Motor neuron (in vitro differentiated cells): ENCODE data around the gene BTBD1. TPM values are rescaled to one million over a fixed set of nuclear protein-coding genes. Genes with fewer than 3 reads are reported as not detected.

Source experiments
- ATAC-seq, 8 experiments: fragments of 200-7000 bp; cut with Tn5 transposase; replicated peaks in 6 of 8; 2 replicates each; pipeline ENCODE4 v1.8.0; 2021; ENCODE audit warnings: mild to moderate bottlenecking in 8 of 8, moderate library complexity in 8 of 8
- H3K27ac ChIP-seq, 2 donors: fragments of 250-450 bp; sonication (Bioruptor Pico); 2 replicates each; pipeline ENCODE4 v1.9.0; 2021; ENCODE audit warnings: antibody characterized with exemption in 2 of 2, mild to moderate bottlenecking in 2 of 2, moderate library complexity in 1 of 2
- H3K4me1 ChIP-seq, 2 donors: fragments of 250-450 bp; sonication (Bioruptor Pico); replicated peaks in 1 of 2; 2 replicates each; pipeline ENCODE4 v1.6.1; 2021; ENCODE audit warnings: antibody characterized with exemption in 2 of 2, mild to moderate bottlenecking in 2 of 2, moderate library complexity in 1 of 2
- H3K4me3 ChIP-seq, 5 donors: fragments of 250-450 bp; sonication (Bioruptor Pico); 2 replicates each; pipeline ENCODE4 v1.9.0; 2021; ENCODE audit warnings: antibody characterized with exemption in 5 of 5, mild to moderate bottlenecking in 5 of 5, moderate library complexity in 4 of 5
- WGBS, 10 experiments: fragments of 450-650 bp; shearing (Covaris generic); methylation state at CpG; one replicate each; pipeline ENCODE4 v1.0.0; 2022; 5-methylcytosine and 5-hydroxymethylcytosine counted together
- in situ Hi-C, 9 experiments: fragments of 400-800 bp; cut with MboI; loops; one replicate each; pipeline ENCODE4 v1.15.0; 2021; ENCODE audit warnings: low sequenced_read_pairs in 9 of 9, low pct_unique_long_range_greater_than_20kb in 2 of 9; ENCODE audit not compliant: unreplicated experiment in 9 of 9
- total RNA-seq, 8 experiments: library from RNA; unstranded; fragments of 300-600 nt; gene quantifications; 2 replicates each; pipeline versions ENCODE4 v1.2.3 to v1.2.4, GENCODE V29; 2022

Gene BTBD1
- total RNA-seq, 8 experiments from 2014 or later = 42.5 to 83.0 (median 52.7) TPM

- in situ Hi-C loops = no loop called here
- H3K4me3 ChIP-seq = no peak overlapping the region
- ATAC-seq = no peak
- H3K27ac ChIP-seq = no peak overlapping the region
- 50 to 100% (median 86%) methylated on average over 1 of the region's 1 CpG; no CpG with 5 or more reads in 4 of the 10 experiments for WGBS, 10 experiments
- no peaks in the 10 kb centered on the region for H3K4me1 ChIP-seq
Measured at GRCh38 chr15:82970696-82971095, 96.4 kb downstream of the BTBD1 start.

GRCh38 chr15:82970078-82970686, 96.9 kb downstream of the BTBD1 start:
- WGBS, 10 experiments = 13 to 82% (median 42%) methylated on average over 1 to 3 of the region's 3 CpGs
- Histone ChIP-seq H3K4me1 (no peaks in the 10 kb centered on the region), H3K27ac (no peak overlapping the region), H3K4me3 (no peak overlapping the region)
- in situ Hi-C loops = no loop called here
- ATAC-seq = peak in 1 of 8 experiments; percentile 23

GRCh38 chr15:82969353-82969752, 97.7 kb downstream of the BTBD1 start:
- 37 to 88% (median 62%) methylated on average over 2 to 7 of the region's 7 CpGs; no CpG with 5 or more reads in 2 of the 10 experiments for WGBS, 10 experiments
- no peak for ATAC-seq
- in situ Hi-C loops = no loop called here
- H3K4me1 ChIP-seq = no peaks in the 10 kb centered on the region
- no peak overlapping the region for H3K4me3 ChIP-seq
- no peak overlapping the region for H3K27ac ChIP-seq

DNA sequence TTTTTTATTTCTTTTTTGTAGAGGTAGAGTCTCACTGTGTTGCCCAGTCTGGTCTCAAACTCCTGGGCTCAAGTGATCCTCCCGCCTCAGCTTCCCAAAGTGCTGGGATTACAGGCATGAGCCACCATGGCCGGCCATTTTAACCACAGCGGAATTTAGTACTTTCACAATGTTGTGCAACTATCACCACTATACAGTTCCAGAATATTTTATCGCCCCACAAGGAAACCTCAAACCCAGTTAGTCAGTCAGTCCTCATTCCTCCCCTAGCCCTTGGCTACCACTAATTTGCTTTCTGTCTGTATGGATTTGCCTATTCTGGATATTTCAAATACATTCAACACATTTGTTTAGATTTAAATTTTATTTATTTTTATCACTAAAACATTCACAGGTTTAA, 99.0 kb downstream of the BTBD1 start:
- in situ Hi-C loops = no loop called here
- no peak for ATAC-seq
- H3K4me1 ChIP-seq = no peaks in the 10 kb centered on the region
- 33 to 100% (median 86%) methylated on average over 1 to 4 of the region's 4 CpGs; no CpG with 5 or more reads in 2 of the 10 experiments for WGBS, 10 experiments
- no peak overlapping the region for H3K4me3 ChIP-seq
- no peak overlapping the region for H3K27ac ChIP-seq

DNA sequence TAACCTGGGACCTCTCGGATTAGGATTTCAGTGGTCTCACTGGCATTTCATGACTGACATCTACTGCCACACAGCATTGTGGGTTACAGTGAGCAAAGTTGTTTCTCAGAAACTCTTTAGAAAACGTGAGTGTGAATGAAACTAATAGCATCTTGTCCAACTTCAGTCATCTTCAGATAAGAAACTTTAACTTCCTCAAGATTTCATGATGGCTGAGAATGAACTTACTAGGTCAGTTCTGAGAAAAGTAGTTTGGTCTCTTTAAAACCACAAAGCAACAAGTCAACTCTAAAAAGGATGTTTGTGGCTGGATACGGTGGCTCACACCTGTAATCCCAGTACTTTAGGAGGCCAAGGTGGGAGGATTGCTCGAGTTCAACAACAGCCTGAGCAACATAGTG, 100.4 kb downstream of the BTBD1 start:
- H3K27ac ChIP-seq = no peak overlapping the region
- in situ Hi-C loops = no loop called here
- no peak for ATAC-seq
- H3K4me3 ChIP-seq = no peak overlapping the region
- 20 to 100% (median 83%) methylated on average over 1 to 4 of the region's 4 CpGs for WGBS, 10 experiments
- H3K4me1 ChIP-seq = no peaks in the 10 kb centered on the region

Other genes starting within 250 kb of the BTBD1 start
- 10 to 100 TPM in 6 of 8 experiments, 1 to 10 TPM in 2; 5.7 to 34.3 (median 17.1) TPM for gene HOMER2, start 114.5 kb downstream of the BTBD1 start, total RNA-seq
- 10 to 100 TPM; 20.8 to 45.3 (median 39.4) TPM for gene RAMAC, start 81.0 kb downstream of the BTBD1 start, total RNA-seq
- gene C15orf40, start 55.6 kb downstream of the BTBD1 start, total RNA-seq = 10 to 100 TPM; 12.2 to 26.0 (median 23.0) TPM
- 1 to 10 TPM in 3 of 8 experiments, under 1 TPM in 3, not detected in 2; 0.33 to 4.3 (median 0.78) TPM for gene TM6SF1, start 40.4 kb upstream of the BTBD1 start, total RNA-seq
- gene HDGFL3, start 140.6 kb upstream of the BTBD1 start, total RNA-seq = 100 to 1,000 TPM in 5 of 8 experiments, 10 to 100 TPM in 3; 39.4 to 174 (median 107) TPM
- 1 to 10 TPM in 2 of 8 experiments, under 1 TPM in 6; 0.05 to 7.1 (median 0.15) TPM for gene BNC1, start 217.4 kb upstream of the BTBD1 start, total RNA-seq